HepG2 (cell line): ENCODE results near the gene PALM. TPM values are rescaled to one million over a fixed set of nuclear protein-coding genes. Genes with fewer than 3 reads are reported as not detected.

Experiments
- polyA plus RNA-seq, 8 experiments: library from polyadenylated mRNA; depleted of rRNA in 3 of 8; stranded (reverse) in 7 of 8; unstranded in 1 of 8; fragments of >200 nt; fragmentation: Illumina TruSeq in 4 of 8; extraction: Trizol in 4 of 8; gene quantifications; 2 replicates each; pipeline versions ENCODE4 v1.2.1 to v1.2.3, GENCODE V29; 2011 to 2016; ENCODE audit warnings: low read depth in 4 of 8, missing spikeins in 1 of 8, mixed read lengths in 1 of 8; ENCODE audit not compliant: insufficient read depth in 1 of 8
- total RNA-seq, 5 experiments: library from RNA; depleted of rRNA; stranded (reverse); fragments of >200 nt; fragmentation: Illumina TruSeq; extraction: Trizol; gene quantifications; 2 replicates each; pipeline ENCODE4 v1.2.3, GENCODE V29; 2016; ENCODE audit warnings: low read depth in 1 of 5
- TF ChIP-seq, protein P1 (sequence below): IDR thresholded peaks from 2 replicates; pipeline ENCODE4 v1.6.1; 2012; ENCODE audit warnings: low read depth, low read length, improper control_type of control experiment
- TF ChIP-seq, protein P2 (sequence below): sonication (generic); formaldehyde crosslinking; IDR thresholded peaks from 2 replicates; pipeline ENCODE4 v1.4.0; 2020; ENCODE audit warnings: mild to moderate bottlenecking, missing genetic modification reagents
- TF ChIP-seq, protein P3 (sequence below): sonication (generic); formaldehyde crosslinking; IDR thresholded peaks from 2 replicates; pipeline ENCODE4 v1.8.0; 2022; ENCODE audit warnings: mild to moderate bottlenecking, missing genetic modification reagents; ENCODE audit not compliant: insufficient replicate concordance

Gene PALM
- total and polyA plus RNA-seq, 2 of the 13 experiments (the other 11 are each of a cell fraction or from before 2014, with no cell fraction given) = 4.0 to 9.7 TPM

GRCh38 chr19:776549-776948 lies 67.8 kb downstream of the PALM start (continued):
- TF ChIP-seq, protein P1, sequence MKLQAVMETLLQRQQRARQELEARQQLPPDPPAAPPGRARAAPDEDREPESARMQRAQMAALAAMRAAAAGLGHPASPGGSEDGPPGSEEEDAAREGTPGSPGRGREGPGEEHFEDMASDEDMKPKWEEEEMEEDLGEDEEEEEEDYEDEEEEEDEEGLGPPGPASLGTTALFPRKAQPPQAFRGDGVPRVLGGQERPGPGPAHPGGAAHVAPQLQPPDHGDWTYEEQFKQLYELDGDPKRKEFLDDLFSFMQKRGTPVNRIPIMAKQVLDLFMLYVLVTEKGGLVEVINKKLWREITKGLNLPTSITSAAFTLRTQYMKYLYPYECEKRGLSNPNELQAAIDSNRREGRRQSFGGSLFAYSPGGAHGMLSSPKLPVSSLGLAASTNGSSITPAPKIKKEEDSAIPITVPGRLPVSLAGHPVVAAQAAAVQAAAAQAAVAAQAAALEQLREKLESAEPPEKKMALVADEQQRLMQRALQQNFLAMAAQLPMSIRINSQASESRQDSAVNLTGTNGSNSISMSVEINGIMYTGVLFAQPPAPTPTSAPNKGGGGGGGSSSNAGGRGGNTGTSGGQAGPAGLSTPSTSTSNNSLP = no peak
- TF ChIP-seq, protein P2, sequence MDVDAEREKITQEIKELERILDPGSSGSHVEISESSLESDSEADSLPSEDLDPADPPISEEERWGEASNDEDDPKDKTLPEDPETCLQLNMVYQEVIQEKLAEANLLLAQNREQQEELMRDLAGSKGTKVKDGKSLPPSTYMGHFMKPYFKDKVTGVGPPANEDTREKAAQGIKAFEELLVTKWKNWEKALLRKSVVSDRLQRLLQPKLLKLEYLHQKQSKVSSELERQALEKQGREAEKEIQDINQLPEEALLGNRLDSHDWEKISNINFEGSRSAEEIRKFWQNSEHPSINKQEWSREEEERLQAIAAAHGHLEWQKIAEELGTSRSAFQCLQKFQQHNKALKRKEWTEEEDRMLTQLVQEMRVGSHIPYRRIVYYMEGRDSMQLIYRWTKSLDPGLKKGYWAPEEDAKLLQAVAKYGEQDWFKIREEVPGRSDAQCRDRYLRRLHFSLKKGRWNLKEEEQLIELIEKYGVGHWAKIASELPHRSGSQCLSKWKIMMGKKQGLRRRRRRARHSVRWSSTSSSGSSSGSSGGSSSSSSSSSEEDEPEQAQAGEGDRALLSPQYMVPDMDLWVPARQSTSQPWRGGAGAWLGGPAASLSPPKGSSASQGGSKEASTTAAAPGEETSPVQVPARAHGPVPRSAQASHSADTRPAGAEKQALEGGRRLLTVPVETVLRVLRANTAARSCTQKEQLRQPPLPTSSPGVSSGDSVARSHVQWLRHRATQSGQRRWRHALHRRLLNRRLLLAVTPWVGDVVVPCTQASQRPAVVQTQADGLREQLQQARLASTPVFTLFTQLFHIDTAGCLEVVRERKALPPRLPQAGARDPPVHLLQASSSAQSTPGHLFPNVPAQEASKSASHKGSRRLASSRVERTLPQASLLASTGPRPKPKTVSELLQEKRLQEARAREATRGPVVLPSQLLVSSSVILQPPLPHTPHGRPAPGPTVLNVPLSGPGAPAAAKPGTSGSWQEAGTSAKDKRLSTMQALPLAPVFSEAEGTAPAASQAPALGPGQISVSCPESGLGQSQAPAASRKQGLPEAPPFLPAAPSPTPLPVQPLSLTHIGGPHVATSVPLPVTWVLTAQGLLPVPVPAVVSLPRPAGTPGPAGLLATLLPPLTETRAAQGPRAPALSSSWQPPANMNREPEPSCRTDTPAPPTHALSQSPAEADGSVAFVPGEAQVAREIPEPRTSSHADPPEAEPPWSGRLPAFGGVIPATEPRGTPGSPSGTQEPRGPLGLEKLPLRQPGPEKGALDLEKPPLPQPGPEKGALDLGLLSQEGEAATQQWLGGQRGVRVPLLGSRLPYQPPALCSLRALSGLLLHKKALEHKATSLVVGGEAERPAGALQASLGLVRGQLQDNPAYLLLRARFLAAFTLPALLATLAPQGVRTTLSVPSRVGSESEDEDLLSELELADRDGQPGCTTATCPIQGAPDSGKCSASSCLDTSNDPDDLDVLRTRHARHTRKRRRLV = no peak
- TF ChIP-seq, protein P3, sequence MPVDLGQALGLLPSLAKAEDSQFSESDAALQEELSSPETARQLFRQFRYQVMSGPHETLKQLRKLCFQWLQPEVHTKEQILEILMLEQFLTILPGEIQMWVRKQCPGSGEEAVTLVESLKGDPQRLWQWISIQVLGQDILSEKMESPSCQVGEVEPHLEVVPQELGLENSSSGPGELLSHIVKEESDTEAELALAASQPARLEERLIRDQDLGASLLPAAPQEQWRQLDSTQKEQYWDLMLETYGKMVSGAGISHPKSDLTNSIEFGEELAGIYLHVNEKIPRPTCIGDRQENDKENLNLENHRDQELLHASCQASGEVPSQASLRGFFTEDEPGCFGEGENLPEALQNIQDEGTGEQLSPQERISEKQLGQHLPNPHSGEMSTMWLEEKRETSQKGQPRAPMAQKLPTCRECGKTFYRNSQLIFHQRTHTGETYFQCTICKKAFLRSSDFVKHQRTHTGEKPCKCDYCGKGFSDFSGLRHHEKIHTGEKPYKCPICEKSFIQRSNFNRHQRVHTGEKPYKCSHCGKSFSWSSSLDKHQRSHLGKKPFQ (CRISPR knock-in tag) = no peak
